Glomerular visceral epithelial cell (primary cell): ENCODE data around the gene CERKL.
A peak's percentile ranks its signal among the peaks of the same experiment; 100 is the strongest.
"Not testable (repeated sequence)": the region's sequence is repeated elsewhere in the genome, so short reads cannot be mapped to it uniquely, and the experiment has no call there.

Experiments used
- DNase-seq: peaks from one replicate; pipeline ENCODE4 v3.0.0-alpha.2; 2016; ENCODE audit errors: extremely low spot score

Gene CERKL

GRCh38 chr2:181656450-181657291 lies at the start of gene CERKL:
Gene CERKL (minus strand): TSS chr2:181657105. CDS start chr2:181657006, 99 bp downstream.
- DNase-seq = peak; percentile 48

GRCh38 chr2:181702519-181702918 lies 45.6 kb upstream of the CERKL start:
- not testable (repeated sequence) for DNase-seq

GRCh38 chr2:181698223-181698622 lies 41.3 kb upstream of the CERKL start:
- no peak for DNase-seq

GRCh38 chr2:181697571-181697970 lies 40.7 kb upstream of the CERKL start:
- no peak for DNase-seq

GRCh38 chr2:181697126-181697525 lies 40.2 kb upstream of the CERKL start:
- no peak for DNase-seq

GRCh38 chr2:181694271-181694670 lies 37.4 kb upstream of the CERKL start:
- no peak for DNase-seq

GRCh38 chr2:181690860-181691259 lies 34.0 kb upstream of the CERKL start:
- DNase-seq = no peak

GRCh38 chr2:181686576-181687185 lies 29.8 kb upstream of the CERKL start:
- no peak for DNase-seq

- DNase-seq = no peak
These were observed 28.3 kb upstream of the CERKL start for GRCh38 chr2:181685150-181685688.

- no peak for DNase-seq
These were observed 27.7 kb upstream of the CERKL start for GRCh38 chr2:181684454-181685149.

GRCh38 chr2:181683518-181684453 lies 26.9 kb upstream of the CERKL start:
- DNase-seq = peak; percentile 37

- DNase-seq = no peak
These were observed 26.1 kb upstream of the CERKL start for GRCh38 chr2:181682795-181683517.

- no peak for DNase-seq
These were observed 25.3 kb upstream of the CERKL start for GRCh38 chr2:181682026-181682789.

- DNase-seq = no peak
These were observed 24.3 kb upstream of the CERKL start for GRCh38 chr2:181680937-181681811.

GRCh38 chr2:181680055-181680936 lies 23.4 kb upstream of the CERKL start, which contains the start of gene NEUROD1:
Gene NEUROD1 (minus strand): TSS chr2:181680517. CDS start chr2:181678860, 1,657 bp downstream.
- no peak for DNase-seq

GRCh38 chr2:181679544-181679979 lies 22.7 kb upstream of the CERKL start:
- DNase-seq = no peak

- DNase-seq = no peak
These were observed 22.1 kb upstream of the CERKL start for GRCh38 chr2:181678861-181679543.
